ENCODE measurements around the gene NAV2.
A peak's percentile ranks its signal among the peaks of the same experiment; 100 is the strongest.

The NAV2 gene

GRCh38 chr11:19976281-19976941, 263.8 kb downstream of the NAV2 start:
- TF ChIP-seq CTCF (IDR thresholded peaks at IDR 0.05; ENCODE audit: low read depth, low read length), result no peak
- in situ Hi-C loops (cut with HindIII; ENCODE audit: low sequenced_read_pairs), result no loop called here
- H3K4me3 ChIP-seq (ENCODE audit: low read depth, low read length), result no peak overlapping the region
- DNase-seq (ENCODE audit: low read depth, low spot score), result no peak

DNA sequence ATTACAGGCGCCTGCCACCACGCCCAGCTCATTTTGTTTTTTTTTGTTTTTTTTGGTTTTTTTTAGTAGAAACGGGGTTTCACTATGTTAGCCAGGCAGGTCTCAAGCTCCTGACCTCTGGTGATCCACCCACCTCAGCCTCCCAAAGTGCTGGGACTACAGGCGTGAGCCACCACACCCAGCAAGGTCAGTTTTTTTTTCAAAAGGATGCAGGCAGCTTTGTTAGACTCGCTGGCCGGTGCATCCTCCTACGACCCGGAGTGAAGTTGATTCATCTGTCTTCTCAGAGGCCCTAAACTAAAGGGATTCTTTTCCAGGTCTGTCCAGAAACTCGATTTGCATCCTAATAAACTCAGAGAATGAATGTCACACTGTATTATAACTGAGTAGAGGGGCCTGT, 265.3 kb downstream of the NAV2 start:
- no peak for DNase-seq (ENCODE audit: low read depth, low spot score)
- H3K4me3 ChIP-seq (ENCODE audit: low read depth, low read length), result no peak overlapping the region
- in situ Hi-C loops (cut with HindIII; ENCODE audit: low sequenced_read_pairs), result no loop called here
- no peak for TF ChIP-seq CTCF (IDR thresholded peaks at IDR 0.05; ENCODE audit: low read depth, low read length)

DNA sequence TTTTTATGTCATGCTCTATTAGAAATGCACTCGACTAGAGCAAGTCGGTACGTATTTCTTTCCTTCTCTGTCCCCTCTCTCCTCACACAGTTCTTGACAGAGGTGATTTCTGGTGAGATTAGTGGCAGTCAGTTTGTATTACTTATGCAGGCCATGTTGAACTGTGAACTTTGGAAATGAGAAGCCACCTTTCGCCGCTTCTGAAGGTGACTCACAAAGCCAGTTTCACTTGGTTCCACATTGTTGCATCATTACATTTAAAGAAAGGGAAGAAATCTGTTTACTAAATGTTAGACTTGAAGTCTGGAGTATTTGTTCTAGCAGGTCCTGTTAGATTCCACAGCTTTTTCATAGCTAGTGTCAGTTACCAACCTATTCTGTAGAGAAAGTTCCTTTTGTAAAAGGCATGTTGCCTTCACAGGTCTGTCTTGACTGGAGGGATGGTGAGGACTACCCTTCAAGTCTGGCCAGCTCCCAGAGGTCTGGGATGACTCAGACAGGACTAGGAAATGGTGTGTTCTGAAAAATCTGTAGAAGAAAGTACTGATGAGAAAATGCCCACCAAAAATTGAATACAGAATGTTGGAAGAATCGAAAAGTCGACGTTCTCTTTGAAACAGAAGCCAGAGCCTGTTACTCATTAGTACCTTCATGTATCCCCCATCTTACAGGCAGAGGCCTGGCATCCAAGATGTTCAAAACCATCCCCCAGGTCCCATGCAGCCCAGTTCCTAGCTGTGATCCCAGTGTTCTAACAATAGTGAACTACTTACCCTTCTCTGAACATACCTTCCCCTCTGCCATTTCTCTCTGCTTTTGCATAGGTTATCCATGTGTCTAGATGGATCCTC, 266.3 kb downstream of the NAV2 start:
- DNase-seq (ENCODE audit: low read depth, low spot score), result peak; percentile 95
- in situ Hi-C loops (cut with HindIII; ENCODE audit: low sequenced_read_pairs), result no loop called here
- no peak for TF ChIP-seq CTCF (IDR thresholded peaks at IDR 0.05; ENCODE audit: low read depth, low read length)
- no peak overlapping the region for H3K4me3 ChIP-seq (ENCODE audit: low read depth, low read length)

DNA sequence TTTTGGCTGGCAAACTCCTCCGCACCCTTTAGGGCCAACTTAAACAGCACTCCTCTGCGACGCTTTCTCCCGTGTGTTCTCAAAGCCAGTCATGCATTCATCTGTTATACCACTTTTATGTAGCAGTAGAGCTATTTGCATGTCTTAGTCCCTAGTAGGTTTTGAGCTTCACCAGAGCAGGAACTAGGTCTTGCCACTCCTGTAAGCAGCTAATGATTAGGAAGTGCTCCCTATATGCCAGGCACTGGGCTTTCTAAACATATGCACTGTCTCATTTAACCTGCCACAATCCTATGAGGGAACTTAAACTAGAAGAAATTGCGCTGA, 266.8 kb downstream of the NAV2 start:
- H3K4me3 ChIP-seq (ENCODE audit: low read depth, low read length), result no peak overlapping the region
- no peak for TF ChIP-seq CTCF (IDR thresholded peaks at IDR 0.05; ENCODE audit: low read depth, low read length)
- no peak for DNase-seq (ENCODE audit: low read depth, low spot score)
- in situ Hi-C loops (cut with HindIII; ENCODE audit: low sequenced_read_pairs), result no loop called here

- TF ChIP-seq CTCF (IDR thresholded peaks at IDR 0.05; ENCODE audit: low read depth, low read length), result no peak
- H3K4me3 ChIP-seq (ENCODE audit: low read depth, low read length), result no peak overlapping the region
- in situ Hi-C loops (cut with HindIII; ENCODE audit: low sequenced_read_pairs), result no loop called here
- DNase-seq (ENCODE audit: low read depth, low spot score), result no peak
Observed at GRCh38 chr11:19980388-19980787, 267.8 kb downstream of the NAV2 start.

DNA sequence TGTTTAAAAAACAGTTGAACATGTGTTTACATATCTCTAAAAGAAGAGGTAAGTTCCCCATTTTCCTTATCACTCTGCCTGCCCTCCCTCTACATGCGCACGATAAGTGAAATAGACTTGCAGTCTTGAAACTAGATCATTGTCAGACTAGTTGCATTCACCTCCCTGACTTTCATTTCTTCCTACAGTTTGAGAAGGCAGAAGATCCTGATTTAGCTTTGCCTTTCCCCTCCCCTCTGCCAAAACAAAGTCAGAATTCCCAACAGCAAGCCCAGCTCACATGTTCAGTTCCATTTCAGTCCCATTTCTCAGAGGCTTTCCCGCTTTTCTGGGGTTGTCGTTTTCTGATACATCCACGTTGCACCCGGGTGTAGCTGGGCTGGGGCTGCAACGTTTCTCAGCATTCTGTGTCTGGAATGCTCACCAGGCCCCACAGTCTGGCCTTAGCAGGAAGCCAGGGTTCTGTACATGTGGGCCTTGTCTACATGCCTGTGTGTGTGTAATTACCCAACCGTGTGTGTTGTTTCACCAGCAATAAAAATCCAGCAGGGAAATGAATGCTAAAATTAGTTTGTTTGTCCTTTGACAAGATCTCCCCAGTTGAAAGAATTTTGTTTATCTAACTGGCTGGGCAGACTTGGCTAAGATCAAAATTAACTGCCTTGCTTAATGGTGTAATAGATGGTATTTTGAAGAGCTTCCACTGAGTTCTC, 268.5 kb downstream of the NAV2 start:
- H3K4me3 ChIP-seq (ENCODE audit: low read depth, low read length), result no peak overlapping the region
- peak; percentile 62 for DNase-seq (ENCODE audit: low read depth, low spot score)
- in situ Hi-C loops (cut with HindIII; ENCODE audit: low sequenced_read_pairs), result no loop called here
- no peak for TF ChIP-seq CTCF (IDR thresholded peaks at IDR 0.05; ENCODE audit: low read depth, low read length)
